NCI-H524 (cell line): ENCODE results near the gene ZNF423.
A peak's percentile ranks its signal among the peaks of the same experiment; 100 is the strongest.
"Not testable (repeated sequence)": the region's sequence is repeated elsewhere in the genome, so short reads cannot be mapped to it uniquely, and the experiment has no call there.

Experiments
- DNase-seq, 2 experiments: peaks; one replicate each; lab custom pipeline; 2025; lab: John Stamatoyannopoulos, UW

ZNF423 gene

DNA sequence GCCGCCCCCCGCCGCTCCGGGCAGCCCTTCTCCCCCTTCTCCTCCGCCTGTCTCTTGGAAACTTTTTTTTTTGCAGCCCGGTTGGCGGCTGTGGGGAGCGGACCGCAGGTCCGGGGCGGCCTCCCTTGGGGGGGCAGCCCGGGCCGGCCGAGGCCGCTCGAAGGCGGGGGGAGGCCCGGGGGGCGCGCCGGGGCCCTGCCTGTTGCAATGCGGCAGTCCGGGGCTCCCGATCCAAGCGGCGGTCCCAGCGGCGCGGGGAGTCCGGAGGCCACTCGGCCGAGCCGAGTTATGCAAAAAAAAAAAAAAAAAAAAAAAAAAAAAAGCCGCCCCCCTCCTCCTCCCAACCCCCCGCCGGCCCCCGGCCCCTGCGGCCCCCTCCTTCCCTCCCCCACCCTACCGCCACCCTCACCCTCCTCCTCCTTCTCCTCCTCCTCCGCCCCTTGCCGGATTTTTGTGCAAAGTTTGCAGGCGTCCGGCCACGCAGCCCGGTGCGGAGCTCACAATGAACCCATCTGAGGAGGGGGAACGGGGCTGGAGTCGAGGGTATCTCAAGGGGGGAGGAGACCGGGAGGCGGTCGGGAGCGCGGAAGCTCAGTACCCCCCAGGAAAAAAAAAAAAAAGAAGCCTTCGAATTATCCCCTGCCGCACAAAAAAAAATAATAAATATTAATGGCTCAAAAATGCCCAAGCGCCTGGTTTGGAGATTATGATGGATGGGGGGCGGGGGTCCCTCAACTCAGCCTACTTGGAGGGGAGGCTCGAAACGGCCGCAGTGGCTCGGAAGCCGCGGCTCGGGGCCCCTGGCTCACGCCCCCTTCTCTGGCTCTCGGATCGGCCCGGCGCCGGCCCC, at the start of gene ZNF423:
ZNF423 (minus strand) TSS at position 291 of the 850 bp plus-strand sequence. CDS start 338 bp downstream, outside the sequence.
- DNase-seq: peak; percentile 19 to 53

DNA sequence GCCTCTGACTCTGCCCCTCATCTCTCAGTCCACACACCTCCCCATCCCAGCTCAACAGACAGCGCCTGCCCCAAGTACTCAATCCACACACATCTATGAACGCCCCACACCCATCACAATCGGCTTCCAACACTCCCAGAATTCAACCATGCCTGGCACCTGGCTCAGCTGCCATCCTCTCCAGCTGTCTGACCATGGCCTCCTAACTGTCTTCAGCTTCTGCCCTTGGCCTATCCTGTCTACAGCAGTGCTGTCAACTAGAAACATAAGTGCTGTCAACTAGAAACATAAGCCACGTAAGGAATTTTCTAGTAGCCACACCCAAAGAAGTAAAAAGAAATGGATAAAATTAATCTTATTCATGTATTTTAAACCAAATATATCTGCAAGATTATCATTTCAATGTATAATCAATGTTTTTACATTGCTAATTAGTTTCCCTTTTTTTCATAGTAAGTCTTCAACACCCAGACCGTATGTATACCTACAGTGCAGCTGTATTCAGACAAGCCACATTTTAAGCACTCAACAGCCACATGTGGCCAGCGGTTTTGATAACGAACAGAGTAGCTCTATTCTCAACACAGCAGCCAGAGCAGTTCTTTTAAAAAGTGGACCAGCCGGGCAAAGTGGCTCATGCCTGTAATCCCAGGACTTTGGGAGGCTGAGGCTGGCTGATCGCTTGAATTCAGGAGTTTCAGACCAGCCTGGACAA, 48.6 kb upstream of the ZNF423 start:
- DNase-seq: no peak

DNA sequence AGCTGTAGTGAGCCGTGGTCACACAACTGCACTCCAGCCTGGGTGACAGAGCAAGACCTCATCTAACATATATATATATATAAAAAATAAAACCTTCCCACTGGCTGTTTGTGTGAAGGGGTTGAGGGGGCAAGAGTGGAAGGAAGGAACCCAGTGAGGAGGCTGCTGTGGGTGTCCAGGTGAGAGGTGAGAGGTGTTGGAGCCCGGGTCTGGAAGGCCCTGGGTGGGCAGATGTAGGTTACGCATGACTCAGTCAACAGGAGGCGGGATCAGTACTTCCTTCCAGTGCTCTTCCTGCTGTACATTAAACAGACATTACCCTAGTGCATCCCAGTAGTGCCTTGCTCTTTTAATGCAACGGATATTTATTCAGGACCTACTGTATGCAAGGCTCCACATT, 47.0 kb upstream of the ZNF423 start:
- no peak for DNase-seq

DNA sequence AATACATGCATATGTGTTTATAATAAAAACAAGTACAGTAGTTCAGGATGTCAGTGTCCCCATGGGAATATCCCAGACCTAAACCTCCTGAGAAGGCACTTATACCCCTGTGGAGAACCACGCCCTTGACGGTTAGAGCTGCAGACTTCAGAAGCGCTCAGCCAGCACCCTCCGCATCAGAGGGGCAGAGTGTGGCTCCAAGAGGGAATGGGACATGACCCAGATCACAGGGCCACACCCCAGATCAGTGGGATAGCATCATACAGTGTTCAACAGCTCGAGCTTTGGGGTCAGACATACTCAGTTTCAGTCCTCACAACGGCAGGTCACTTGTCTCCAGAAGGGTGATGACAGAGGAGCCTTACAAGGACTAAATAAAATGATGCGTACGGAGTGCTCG, 45.8 kb upstream of the ZNF423 start:
- DNase-seq: no peak

DNA sequence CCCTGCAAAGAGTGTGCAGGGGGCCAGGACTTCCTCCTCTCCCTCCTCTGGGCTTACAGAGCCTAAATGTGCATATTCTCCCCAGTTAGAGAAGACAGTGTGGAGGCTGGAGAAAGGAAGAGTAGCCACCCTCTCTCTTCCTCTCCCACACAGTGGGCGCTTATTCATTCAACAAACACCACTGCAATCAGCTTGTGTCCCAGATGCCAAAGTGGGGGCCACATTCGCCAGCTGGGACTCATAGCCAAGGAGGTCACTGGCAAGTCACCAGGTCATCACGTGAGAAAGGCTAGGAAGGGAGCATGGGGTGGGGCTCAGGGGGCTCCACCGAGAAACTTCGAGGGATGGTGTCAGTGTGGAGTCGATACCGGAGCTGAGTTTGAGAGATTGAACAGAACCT, 45.0 kb upstream of the ZNF423 start:
- DNase-seq: no peak

DNA sequence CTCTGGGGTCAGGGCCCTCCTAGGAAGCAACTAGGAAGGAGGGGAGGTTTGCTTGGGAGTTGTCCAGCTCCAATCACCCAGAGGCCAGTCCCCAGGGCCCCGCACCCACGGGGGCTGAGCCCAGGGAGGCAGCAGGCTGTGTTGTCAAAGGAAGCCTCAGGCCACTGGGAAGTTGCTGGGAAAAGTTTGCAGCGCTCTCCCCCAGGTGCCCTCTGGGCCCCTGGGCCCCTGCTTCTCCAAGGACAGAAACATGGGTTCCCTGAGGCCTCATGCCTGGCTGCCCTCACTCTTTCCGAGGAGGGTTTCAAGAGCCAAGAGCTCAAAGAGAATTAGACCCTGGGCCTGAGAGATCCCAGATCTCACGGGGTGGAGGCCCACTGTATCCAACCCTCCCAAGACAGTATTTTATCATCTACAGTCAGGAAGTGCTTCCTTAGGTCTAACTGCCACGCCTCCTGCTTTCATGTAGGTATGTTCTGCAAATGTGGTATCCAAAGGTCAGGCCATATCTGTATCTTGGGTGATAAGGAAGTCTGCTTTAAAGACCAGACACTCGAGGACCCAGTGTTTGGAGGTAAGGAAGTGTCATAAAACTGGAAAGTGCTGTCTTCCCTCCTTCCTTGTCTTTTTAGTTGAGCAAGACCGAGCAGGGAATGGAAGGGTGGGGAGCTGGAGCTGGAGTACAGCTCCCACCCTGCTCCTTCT, 44.2 kb upstream of the ZNF423 start:
- no peak for DNase-seq

DNA sequence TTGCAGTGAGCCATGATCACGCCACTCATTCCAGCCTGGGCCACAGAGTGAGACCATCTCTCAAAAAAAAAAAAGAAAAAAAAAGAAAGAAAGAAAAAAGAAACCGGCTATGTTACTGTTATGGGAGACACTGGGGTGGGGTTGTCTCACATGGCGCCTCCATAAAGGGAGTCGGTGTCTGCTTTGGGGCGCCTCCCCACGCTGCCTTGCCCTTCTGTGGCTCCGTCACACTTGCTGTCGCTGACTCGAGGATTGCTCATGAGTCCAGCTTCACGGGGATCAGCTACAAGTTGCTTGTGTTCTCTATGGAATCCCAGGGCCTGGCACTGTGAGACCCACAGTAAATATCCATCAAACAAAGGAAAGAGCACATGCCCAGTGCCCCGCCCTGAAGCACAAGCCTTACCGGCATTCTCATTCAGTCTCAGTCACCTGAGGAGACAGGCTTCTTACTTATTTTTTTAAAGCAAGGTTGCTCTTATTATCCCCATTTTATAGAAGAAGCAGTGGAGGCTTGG, 40.6 kb upstream of the ZNF423 start:
- no peak for DNase-seq

DNA sequence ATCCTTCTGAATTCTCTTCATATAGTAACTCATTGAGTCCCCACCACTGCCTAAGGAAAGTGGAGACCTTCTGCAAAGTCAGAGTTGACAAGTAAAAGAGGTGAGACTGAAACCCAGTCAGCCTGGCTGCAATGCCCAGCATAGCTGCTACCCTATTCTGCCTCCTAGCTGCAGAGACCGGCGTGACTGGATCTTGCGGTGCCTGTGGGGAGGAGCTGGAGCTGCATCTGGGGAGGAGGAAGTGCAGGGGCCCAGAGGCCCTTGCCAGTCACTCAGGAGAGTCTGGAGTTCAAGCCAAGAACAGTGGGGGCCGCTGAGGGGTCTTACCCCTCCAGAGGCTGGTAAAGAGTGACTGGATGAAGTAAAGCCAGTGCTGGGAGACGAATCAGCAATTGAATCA, 35.0 kb upstream of the ZNF423 start:
- DNase-seq: peak in 1 of 2 experiments; percentile 18

DNA sequence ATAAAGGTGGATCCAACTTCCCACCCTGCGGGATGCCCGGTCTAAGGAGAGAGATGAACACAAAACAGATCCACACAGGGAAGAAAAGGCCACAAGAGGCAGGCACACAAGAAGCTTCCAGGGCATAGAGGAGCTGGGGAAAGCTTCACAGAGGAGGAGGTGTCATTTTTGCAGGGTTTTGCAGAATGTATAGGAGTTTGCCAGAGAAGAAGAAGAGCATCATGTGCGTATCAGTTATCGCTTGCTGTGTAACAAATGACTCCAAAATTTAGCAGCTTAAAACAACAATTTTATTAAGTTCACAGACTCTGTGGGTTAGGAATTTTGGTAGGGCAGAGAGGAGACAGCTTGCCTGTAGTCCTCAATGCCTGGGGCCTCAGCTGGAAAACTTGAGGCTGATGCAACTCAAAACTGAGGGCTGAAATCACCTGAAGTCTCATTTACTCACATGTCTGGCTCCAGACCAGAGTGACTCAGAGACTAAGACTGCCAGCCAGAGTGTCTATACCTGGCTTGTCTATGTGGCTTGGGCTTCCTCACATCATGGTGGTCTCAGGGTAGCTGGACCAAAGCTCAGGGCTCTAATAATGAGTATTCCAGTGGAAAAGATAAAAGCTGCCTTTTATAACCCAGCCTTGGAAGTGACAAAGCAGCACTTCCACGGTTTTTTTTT, 33.9 kb upstream of the ZNF423 start:
- DNase-seq: no peak

DNA sequence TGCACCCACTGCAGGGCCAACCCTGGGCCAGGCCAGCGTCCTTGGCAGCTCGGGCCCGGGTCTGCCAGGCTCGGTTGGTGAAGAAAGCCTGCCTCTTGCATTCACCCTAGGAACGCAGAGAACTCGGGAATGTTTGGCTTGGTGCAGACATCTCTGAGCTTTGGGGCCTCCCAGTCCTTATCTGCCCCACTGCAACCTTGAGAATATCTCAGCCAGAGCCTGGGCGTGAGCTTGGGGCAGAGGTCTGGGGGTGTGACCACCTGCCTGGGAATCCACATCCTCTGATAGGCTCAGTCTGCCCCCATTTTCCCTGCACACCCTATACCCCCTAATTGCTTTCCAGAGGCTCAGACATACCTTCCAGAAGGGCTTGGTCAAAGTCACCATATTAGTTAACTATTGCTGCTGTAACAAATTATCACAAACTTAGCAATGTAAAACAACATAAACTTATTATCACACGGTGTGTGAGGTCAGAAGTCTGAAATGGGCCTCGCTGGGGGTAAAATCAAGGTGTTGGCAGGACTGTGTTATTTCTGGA, 30.7 kb upstream of the ZNF423 start:
- no peak for DNase-seq

DNA sequence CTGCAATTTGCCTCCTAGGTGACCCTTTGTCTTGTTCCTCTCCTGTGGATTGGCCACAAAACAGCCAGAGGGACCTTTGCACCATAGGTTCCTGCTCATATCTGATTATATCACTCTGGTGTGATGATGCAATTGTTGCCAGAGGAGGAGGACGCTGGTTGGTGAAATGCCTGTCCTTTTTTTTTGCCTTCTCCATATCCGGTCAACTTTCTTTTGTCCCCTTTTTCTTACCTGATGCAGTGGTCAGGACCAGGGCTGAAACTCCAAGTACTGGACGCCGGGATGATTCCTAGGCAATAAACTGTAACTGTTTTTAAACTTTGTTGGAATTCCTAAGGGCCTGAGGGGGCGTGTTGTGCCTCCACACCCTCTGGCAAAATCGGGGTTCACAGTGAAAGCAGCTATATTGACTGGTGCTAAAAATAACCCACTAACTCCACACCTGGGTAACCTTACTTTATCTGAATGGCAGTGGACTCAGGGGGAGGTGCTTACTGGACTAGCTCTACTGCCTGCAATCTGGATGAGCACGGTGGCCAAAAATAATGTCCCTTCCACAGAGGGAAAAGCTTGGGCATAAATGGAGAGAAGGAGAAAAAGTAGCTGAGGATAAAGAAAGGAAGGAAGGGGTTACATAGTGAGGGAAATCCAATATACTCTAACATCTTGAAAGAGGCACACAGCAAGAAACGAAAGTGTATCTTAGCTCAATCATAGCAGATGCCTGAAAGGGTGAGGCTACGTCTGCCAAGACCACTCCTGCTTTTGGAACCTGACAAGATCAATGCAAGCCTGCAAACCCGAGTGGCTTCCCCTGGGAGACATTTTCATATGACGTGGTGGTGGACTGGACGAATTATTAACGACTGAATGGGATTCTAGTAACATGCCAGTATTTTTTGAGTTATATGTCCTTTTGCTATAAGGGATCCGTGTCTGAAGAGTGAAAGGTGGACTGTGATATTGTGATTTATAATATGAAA, 28.4 kb upstream of the ZNF423 start:
- DNase-seq: no peak

DNA sequence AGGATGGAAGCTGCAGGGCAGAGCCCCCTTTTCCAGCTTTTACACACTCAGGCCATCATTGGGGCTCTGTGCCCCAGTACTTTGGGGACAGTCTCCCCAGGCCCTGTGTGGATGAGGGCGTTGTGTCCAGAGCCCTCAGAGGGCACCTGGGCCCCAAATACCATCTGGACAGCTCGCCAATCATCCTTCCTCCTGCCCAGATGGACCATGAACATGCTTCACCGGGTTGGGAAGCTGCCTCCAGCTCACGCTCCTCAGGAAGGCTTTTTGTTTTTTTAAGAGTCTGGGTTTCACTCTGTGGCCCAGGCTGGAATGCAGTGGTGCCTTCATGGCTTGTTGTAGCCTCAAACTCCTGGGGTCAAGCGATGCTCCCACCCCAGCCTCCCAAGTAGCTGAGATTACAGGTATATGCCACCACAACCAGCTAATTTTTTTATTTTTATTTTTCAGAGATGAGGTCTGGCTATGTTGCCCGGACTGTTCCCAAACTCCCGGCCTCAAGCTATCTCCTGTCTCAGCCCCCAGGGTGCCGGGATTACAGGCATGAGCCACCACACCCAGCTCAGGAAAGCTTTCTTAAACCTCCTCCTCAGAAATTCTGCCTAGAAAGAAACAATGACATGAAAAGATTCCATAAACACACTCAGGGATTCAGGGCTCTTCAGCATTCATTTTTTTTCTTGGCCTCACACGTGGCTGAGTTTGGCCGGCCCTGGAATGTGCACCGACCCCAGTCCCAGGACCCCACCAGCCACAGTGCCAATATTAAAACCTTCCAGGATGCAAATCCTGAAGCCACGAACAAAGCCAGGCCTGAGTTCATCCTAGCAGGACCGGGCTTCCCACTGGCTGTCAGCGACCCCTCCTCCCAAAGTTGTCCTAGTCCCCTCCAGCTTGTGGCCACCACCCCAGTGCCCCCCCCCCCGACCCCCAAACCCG, 27.4 kb upstream of the ZNF423 start:
- DNase-seq: no peak

DNA sequence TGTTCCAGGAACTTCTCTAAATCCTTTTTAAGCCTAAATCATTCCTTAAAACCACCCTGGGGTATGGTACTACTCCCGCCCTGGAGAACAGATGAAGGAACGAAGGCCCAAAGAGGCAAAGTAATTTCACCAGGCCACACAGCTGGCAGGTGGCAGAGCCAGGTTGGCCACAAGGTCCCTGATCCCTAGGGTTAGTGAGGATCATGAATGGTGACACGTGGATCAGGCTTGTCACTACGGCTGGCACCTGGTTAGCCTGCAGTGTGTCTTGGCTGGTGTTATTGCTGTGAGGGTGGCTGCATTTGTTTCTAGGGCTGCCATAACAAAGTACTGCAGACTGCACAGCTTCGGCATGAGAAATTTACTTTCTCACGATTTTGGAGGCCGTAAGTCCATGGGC, 26.0 kb upstream of the ZNF423 start:
- DNase-seq: no peak

DNA sequence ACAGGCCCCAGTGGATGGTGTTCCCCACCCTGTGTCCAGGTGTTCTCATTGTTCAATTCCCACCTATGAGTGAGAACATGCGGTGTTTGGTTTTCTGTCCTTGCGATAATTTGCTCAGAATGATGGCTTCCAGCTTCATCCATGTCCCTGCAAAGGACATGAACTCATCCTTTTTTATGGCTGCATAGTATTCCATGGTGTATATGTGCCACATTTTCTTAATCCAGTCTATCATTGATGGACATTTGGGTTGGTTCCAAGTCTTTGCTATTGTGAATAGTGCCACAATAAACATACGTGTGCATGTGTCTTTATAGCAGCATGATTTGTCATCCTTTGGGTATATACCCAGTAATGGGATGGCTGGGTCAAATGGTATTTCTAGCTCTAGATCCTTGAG, 22.6 kb upstream of the ZNF423 start:
- not testable (repeated sequence) for DNase-seq

DNA sequence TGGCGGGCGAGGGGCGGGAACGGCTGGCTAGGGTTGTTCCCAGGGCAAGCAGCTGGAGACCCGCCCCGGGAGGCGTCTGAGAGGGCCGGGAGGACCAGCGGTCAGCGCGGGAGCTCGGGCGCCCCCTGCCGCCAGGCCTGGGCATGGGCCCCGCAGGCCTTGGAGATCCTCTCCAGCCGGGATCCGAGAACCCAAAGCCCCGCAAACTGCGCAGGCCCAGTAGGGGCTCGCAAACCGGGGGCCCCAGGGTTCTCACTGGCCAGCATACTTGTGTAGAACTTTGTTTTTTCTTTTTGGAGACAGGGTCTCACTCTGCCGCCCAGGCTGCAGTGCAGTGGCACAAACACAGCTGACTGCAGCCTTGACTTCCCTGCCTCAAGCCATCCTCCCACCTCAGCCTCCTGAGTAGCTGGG, 20.8 kb upstream of the ZNF423 start:
- DNase-seq: peak in 1 of 2 experiments; percentile 53

DNA sequence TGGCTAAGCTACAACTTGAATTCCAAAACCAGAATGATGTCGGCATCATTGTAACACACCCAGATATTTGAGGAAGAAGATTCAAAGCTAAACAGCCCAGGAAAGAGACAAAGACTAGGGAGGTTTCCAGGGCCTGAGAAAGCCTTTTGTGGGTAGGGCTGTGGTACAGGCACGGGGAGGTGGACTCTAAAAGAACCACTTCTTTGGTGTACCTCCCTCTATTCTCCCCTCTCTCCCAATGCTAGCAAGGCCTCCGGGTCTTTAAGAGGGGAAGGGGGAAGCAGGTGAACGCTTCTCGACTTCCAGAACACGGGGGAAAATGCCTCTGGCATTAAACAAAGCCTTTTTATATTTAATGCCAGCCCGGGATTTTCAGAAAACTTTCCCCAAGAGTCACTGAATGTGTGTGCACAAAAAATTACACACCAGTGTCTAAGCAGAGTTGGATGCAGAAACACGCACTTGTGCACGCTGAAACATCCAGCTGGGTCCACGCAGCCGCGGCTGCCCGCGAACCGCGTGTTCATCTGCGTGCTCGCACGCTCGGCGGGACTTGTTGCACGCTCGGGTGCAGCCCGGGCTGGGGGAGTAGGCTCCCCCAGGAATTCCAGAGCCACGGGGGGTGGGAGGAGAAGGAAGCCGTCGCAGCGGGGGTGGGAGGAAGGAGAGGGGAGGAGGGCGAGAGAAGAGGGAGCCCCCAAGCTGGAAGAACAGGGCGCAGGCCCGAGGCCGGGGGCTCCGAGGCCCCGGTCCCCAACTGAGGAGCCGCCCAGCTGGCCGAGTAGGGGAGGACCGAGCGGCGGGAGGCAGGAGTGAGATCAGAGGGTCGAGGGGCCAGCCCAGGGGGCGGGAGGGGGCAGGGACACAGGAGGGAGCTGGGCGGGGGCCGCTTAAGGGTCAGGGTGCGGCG, 20.1 kb upstream of the ZNF423 start:
- no peak for DNase-seq

DNA sequence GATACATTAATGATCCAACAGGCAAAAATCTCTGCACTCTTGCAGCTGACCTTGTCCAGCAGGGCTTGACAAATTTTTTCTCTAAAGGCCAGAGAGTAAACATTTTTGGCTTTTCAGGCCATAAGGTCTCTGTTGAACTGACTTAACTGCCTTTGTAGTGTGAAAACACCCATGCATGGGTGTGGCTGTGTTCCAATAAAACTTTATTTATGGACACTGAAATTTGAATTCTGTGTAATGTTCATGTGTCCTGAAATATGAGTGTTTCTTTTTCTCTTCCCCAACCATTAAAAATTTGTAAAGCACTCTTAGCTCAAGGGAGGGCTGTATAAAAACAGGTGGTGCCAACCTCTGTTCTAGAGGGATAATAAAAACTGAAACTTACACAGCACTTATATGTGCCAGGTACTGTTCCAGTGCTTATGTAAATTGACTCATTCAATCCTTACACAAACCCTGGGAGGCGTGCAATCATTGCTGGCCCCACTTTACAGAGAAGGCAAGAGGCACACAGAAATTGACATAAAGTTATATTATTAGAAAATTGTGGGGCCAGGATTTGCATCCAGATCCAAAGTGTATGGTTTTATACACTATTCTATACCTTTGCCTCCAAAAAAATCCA, 18.8 kb upstream of the ZNF423 start:
- DNase-seq: no peak

DNA sequence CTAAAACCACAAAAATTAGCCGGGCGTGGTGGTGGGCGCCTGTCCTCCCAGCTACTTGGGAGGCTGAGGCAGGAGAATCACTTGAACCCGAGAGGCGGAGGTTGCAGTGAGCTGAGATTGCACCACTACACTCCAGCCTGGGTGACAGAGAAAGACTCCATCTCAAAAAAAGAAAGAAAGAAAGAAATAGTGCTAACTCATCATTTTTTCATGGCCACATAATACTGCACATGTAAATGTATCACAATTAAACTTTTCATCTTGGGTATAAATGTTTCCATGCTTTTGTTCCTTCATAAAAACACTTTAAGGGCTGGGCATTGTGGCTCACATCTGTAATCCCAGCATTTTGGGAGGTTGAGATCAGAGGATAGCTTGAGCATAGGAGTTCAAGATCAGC, 15.9 kb upstream of the ZNF423 start:
- DNase-seq: not testable (repeated sequence)
